ENCODE data around the gene MAPK7.

The MAPK7 gene

GRCh38 chr17:19380481-19381301 lies 2.4 kb downstream of the MAPK7 start:
- H3K27me3 ChIP-seq (replicated peaks; ENCODE audit: control insufficient read depth, insufficient read depth, low read length) = no peaks in the 10 kb centered on the region
- H3K36me3 ChIP-seq (ENCODE audit: control insufficient read depth, insufficient read depth, low read length) = peaks cover 34% of the 10 kb centered on the region
- DNase-seq (ENCODE audit: extremely low read depth, insufficient read length) = no peak
- H3K4me3 ChIP-seq (replicated peaks; ENCODE audit: low read depth, low read length) = no peak overlapping the region
- no peak for TF ChIP-seq CTCF (IDR thresholded peaks at IDR 0.05; ENCODE audit: insufficient read depth, low read length, poor library complexity, severe bottlenecking)

- TF ChIP-seq CTCF (IDR thresholded peaks at IDR 0.05; ENCODE audit: insufficient read depth, low read length, poor library complexity, severe bottlenecking) = no peak
- Histone ChIP-seq H3K27me3 (replicated peaks; ENCODE audit: control insufficient read depth, insufficient read depth, low read length) (no peaks in the 10 kb centered on the region), H3K36me3 (ENCODE audit: control insufficient read depth, insufficient read depth, low read length) (peaks cover 34% of the 10 kb centered on the region)
Measured at GRCh38 chr17:19381361-19381740, 3.1 kb downstream of the MAPK7 start.

GRCh38 chr17:19381741-19382444 lies 3.6 kb downstream of the MAPK7 start:
- Histone ChIP-seq H3K4me3 (replicated peaks; ENCODE audit: low read depth, low read length) (no peak overlapping the region), H3K27me3 (replicated peaks; ENCODE audit: control insufficient read depth, insufficient read depth, low read length) (no peaks in the 10 kb centered on the region), H3K36me3 (ENCODE audit: control insufficient read depth, insufficient read depth, low read length) (peaks cover 34% of the 10 kb centered on the region)
- no peak for DNase-seq (ENCODE audit: extremely low read depth, insufficient read length)
- TF ChIP-seq CTCF (IDR thresholded peaks at IDR 0.05; ENCODE audit: insufficient read depth, low read length, poor library complexity, severe bottlenecking) = no peak

More at GRCh38 chr17:19381361-19381740, 3.1 kb downstream of the MAPK7 start:
- DNase-seq (ENCODE audit: extremely low read depth, insufficient read length) = no peak
- H3K4me3 ChIP-seq (replicated peaks; ENCODE audit: low read depth, low read length) = no peak overlapping the region

GRCh38 chr17:19382531-19383444 lies 4.5 kb downstream of the MAPK7 start:
- DNase-seq (ENCODE audit: extremely low read depth, insufficient read length) = no peak
- TF ChIP-seq CTCF (IDR thresholded peaks at IDR 0.05; ENCODE audit: insufficient read depth, low read length, poor library complexity, severe bottlenecking) = no peak
- H3K4me3 ChIP-seq (replicated peaks; ENCODE audit: low read depth, low read length) = no peak overlapping the region
- H3K27me3 ChIP-seq (replicated peaks; ENCODE audit: control insufficient read depth, insufficient read depth, low read length) = no peaks in the 10 kb centered on the region
- peaks cover 34% of the 10 kb centered on the region for H3K36me3 ChIP-seq (ENCODE audit: control insufficient read depth, insufficient read depth, low read length)

- DNase-seq (ENCODE audit: extremely low read depth, insufficient read length) = no peak
- no peak for TF ChIP-seq CTCF (IDR thresholded peaks at IDR 0.05; ENCODE audit: insufficient read depth, low read length, poor library complexity, severe bottlenecking)
- Histone ChIP-seq H3K36me3 (ENCODE audit: control insufficient read depth, insufficient read depth, low read length) (peaks cover 34% of the 10 kb centered on the region), H3K4me3 (replicated peaks; ENCODE audit: low read depth, low read length) (no peak overlapping the region), H3K27me3 (replicated peaks; ENCODE audit: control insufficient read depth, insufficient read depth, low read length) (no peaks in the 10 kb centered on the region)
Measured at GRCh38 chr17:19383681-19384470, 5.6 kb downstream of the MAPK7 start.

Measured in GM06990 (cell line).